Testis (tissue), 3 donors: Measurements from ENCODE around the gene ARID5B. TPM values are rescaled to one million over a fixed set of nuclear protein-coding genes. Genes with fewer than 3 reads are reported as not detected.

Experiments used
- DNase-seq: peaks from one replicate; pipeline ENCODE4 v3.0.0-alpha.2; 2019
- H3K27ac ChIP-seq, 2 donors: fragments of 200-600 bp; sonication (generic); one replicate each; pipeline ENCODE4 v1.5.1; 2019
- H3K27me3 ChIP-seq: fragments of 200-600 bp; sonication (generic); one replicate; pipeline ENCODE4 v1.5.1; 2019
- H3K36me3 ChIP-seq: fragments of 200-600 bp; sonication (generic); one replicate; pipeline ENCODE4 v1.5.1; 2017; ENCODE audit warnings: low read depth; ENCODE audit errors: missing control alignments
- H3K4me1 ChIP-seq: fragments of 200-600 bp; sonication (generic); one replicate; pipeline ENCODE4 v1.5.1; 2019
- H3K4me3 ChIP-seq, 2 donors: fragments of 200-600 bp; sonication (generic); one replicate each; pipeline ENCODE4 v1.5.1; 2017 to 2019
- H3K9me3 ChIP-seq: fragments of 200-600 bp; sonication (generic); one replicate; pipeline ENCODE4 v1.5.1; 2017
- CTCF ChIP-seq, 3 experiments: fragments of 450-650 bp in 2 of 3; fragments of 200-600 bp in 1 of 3; sonication (generic) in 1 of 3; IDR thresholded peaks; one replicate each; pipeline ENCODE4 v1.5.1; 2016 to 2019; ENCODE audit warnings: antibody characterized with exemption in 3 of 3, mild to moderate bottlenecking in 2 of 3, moderate library complexity in 1 of 3
- POLR2A ChIP-seq: fragments of 450-650 bp; IDR thresholded peaks from one replicate; pipeline ENCODE4 v1.6.1; 2017; ENCODE audit warnings: antibody characterized with exemption, mild to moderate bottlenecking, moderate library complexity
- WGBS, 2 donors: methylation state at CpG; one replicate each; pipeline ENCODE4 v1.1.5; 2018; 5-methylcytosine and 5-hydroxymethylcytosine counted together
- intact Hi-C: fragments of 100-400 bp; cut with DNase I; formaldehyde crosslinking; loops from one replicate; pipeline ENCODE4 v1.15.1; 2023; ENCODE audit warnings: low total_unique reads
- polyA plus RNA-seq: library from polyadenylated mRNA; stranded (reverse); fragments of 350-450 nt; fragmentation: Illumina TruSeq; extraction: RNeasy Lipid Tissue Mini Kit (QIAGEN cat#74804); gene quantifications from one replicate; pipeline ENCODE4 v1.2.3, GENCODE V29; 2014; ENCODE audit warnings: low read depth, low replicate concordance; ENCODE audit not compliant: insufficient read depth
- total RNA-seq, 2 donors: library from RNA; depleted of rRNA; stranded (reverse); fragments of >200 nt; gene quantifications; one replicate each; pipeline ENCODE4 v1.2.3, GENCODE V29; 2016

ARID5B gene
- total and polyA plus RNA-seq, 3 donors from 2014 or later: 14.3 to 73.6 (median 52.1) TPM

- Histone ChIP-seq H3K27me3 (no peaks in the 10 kb centered on the region), H3K27ac (peak overlapping the region; percentile 20 to 81), H3K4me3 (no peak overlapping the region), H3K36me3 (peaks cover 4% of the 10 kb centered on the region), H3K4me1 (peaks cover 60% of the 10 kb centered on the region), H3K9me3 (no peaks in the 10 kb centered on the region)
- intact Hi-C loops: no loop called here
- no peak for TF ChIP-seq CTCF (IDR thresholded peaks at IDR 0.05)
- no peak for TF ChIP-seq POLR2A
- DNase-seq: no peak
- WGBS, 2 donors: 90 to 93% methylated on average over 8 of the region's 8 CpGs
These were observed 178.5 kb downstream of the ARID5B start for GRCh38 chr10:62079885-62080559.

GRCh38 chr10:62080905-62081304 is 179.4 kb downstream of the ARID5B start:
- TF ChIP-seq POLR2A (no peak), CTCF (IDR thresholded peaks at IDR 0.05) (peak in 1 of 3 experiments; percentile 7)
- no peak for DNase-seq
- intact Hi-C loops: no loop called here
- Histone ChIP-seq H3K4me1 (peaks cover 60% of the 10 kb centered on the region), H3K4me3 (no peak overlapping the region), H3K27me3 (no peaks in the 10 kb centered on the region), H3K36me3 (peaks cover 4% of the 10 kb centered on the region), H3K27ac (peak overlapping the region; percentile 60 to 81), H3K9me3 (no peaks in the 10 kb centered on the region)
- 83 to 87% methylated on average over 5 of the region's 5 CpGs for WGBS, 2 donors

GRCh38 chr10:62081341-62082270 is 180.1 kb downstream of the ARID5B start:
- WGBS, 2 donors: 67 to 71% methylated on average over 5 of the region's 5 CpGs
- Histone ChIP-seq H3K27ac (peak overlapping the region; percentile 60 to 81), H3K4me3 (no peak overlapping the region), H3K4me1 (peaks cover 58% of the 10 kb centered on the region), H3K27me3 (no peaks in the 10 kb centered on the region), H3K9me3 (no peaks in the 10 kb centered on the region), H3K36me3 (peaks cover 4% of the 10 kb centered on the region)
- DNase-seq: no peak
- intact Hi-C loops: no loop called here
- no peak for TF ChIP-seq POLR2A
- TF ChIP-seq CTCF (IDR thresholded peaks at IDR 0.05): no peak

- intact Hi-C loops: no loop called here
These were observed 180.8 kb downstream of the ARID5B start for GRCh38 chr10:62082271-62082656.

More at GRCh38 chr10:62082271-62082656, 180.8 kb downstream of the ARID5B start:
- Histone ChIP-seq H3K27me3 (no peaks in the 10 kb centered on the region), H3K4me3 (no peak overlapping the region), H3K4me1 (peaks cover 52% of the 10 kb centered on the region), H3K9me3 (no peaks in the 10 kb centered on the region), H3K27ac (peak overlapping the region; percentile 74 to 81), H3K36me3 (peaks cover 4% of the 10 kb centered on the region)
- WGBS, 2 donors: 0 to 58% methylated on average over 1 of the region's 1 CpG
- DNase-seq: no peak
- TF ChIP-seq CTCF (IDR thresholded peaks at IDR 0.05): no peak
- TF ChIP-seq POLR2A: no peak
